ENCODE measurements around the gene PROC.
"Not testable (repeated sequence)": the region's sequence is repeated elsewhere in the genome, so short reads cannot be mapped to it uniquely, and the experiment has no call there.

Gene PROC

GRCh38 chr2:127428057-127428814 lies 10.0 kb downstream of the PROC start:
- no peak for DNase-seq

- DNase-seq: no peak
Observed at GRCh38 chr2:127428815-127429109, 10.5 kb downstream of the PROC start.

DNA sequence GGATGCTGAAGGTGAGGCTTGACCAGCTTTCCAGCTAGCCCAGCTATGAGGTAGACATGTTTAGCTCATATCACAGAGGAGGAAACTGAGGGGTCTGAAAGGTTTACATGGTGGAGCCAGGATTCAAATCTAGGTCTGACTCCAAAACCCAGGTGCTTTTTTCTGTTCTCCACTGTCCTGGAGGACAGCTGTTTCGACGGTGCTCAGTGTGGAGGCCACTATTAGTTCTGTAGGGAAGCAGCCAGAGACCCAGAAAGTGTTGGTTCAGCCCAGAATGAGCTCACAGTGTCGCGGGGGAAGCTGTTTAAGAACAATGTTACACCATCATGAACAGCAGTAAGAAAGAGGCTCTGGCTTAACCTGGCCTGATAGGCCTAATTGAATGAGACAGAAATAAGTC lies 11.1 kb downstream of the PROC start:
- no peak for DNase-seq

DNA sequence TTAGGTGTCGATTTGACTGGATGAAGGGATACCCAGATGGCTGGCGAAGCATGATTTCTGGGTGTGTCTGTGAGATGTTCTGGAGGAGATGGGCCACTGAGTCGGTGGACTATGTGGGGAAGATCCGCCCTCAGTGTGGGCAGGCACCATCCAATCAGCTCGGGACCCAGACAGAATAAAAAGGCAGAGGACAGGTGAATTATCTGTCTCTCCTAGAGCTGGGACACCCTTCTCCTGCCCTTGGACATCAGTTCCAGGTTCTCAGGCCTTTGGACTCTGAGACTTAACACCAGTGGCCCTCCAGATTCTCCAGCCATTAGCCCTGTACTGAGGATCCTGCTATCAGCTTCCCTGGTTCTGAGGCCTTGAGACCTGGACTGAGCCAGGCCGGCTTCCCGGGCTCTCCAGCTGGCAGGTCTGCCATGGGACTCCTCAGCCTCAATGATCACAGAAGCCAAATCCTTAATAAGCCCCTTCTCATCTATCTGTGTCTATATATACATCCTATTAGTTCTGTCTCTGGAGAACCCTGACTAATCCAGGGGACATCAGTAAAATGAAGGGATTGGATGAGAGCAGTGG lies 11.7 kb downstream of the PROC start:
- no peak for DNase-seq

DNA sequence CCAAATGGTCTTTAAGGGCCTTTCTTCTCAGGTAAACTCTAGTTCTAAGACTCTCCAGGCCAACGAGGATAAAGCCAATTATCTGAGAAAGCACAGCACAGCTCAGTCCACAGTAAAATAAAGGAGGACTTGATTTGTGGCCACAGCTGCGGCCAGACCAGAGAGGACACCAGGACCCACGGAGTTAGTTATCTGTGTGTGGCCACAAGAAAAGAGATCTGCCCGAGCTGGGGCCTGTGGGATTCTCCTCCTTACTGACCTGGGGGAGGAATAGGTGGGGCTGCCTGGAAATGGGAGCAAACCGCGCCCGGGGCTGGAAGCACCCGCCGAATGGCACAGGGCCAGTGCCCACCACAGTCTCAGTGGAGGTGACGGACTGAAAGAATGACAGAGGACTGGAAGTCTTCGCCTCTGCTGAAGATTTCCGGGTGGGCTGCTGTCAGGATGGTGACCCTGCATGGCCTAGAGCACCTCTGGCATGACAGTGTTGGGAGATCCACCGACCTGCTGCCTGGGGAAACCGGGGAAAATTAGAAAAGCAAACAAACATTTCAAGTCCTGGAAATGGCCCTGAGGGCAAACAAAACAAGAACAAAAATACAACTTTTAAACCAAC lies 13.3 kb downstream of the PROC start:
- no peak for DNase-seq

- no peak for DNase-seq
Observed at GRCh38 chr2:127434515-127434914, 16.3 kb downstream of the PROC start.

DNA sequence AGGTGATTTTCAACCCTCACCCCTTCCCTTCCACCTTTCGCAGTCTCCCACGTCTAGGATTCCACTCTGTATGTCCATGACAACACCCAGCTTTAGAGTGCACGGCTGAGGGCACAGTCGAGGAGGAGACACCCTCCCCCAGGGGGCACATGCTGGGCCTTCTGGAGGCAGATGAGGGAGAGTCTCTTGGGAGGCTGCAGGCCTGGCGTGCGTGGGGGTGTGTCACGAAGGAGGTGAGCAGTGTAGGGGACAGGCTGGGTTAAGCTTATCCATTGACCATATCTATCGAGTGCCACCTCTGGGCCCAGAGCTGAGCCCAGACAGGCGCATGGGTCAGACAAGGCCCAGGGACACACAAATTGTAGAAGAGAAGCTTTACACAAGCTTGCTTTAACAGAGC lies 18.8 kb downstream of the PROC start:
- no peak for DNase-seq

GRCh38 chr2:127437781-127438726 lies 19.8 kb downstream of the PROC start:
- DNase-seq: no peak

DNA sequence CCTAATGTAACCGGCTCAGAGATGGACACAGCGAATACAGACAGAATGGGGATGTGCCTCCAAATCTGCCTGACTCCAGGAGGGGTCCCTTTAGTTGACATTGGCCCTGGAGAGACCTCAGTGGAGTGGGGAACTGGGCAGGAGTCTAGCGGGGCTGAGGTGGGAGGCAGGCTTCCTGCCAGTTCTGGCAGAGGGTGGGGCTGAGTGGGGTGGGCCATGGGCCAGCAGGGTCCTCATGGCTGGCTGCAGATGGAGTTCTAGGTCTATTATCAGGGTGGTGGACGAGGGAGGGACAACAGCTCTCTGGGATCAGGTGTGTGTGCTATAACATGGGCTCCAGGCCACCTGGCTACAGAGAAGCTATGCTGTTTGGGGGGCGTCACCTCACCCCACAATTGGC lies 21.1 kb downstream of the PROC start:
- no peak for DNase-seq

- DNase-seq: no peak
Observed at GRCh38 chr2:127448526-127448925, 30.3 kb downstream of the PROC start.

- no peak for DNase-seq
Observed at GRCh38 chr2:127449414-127449813, 31.2 kb downstream of the PROC start.

DNA sequence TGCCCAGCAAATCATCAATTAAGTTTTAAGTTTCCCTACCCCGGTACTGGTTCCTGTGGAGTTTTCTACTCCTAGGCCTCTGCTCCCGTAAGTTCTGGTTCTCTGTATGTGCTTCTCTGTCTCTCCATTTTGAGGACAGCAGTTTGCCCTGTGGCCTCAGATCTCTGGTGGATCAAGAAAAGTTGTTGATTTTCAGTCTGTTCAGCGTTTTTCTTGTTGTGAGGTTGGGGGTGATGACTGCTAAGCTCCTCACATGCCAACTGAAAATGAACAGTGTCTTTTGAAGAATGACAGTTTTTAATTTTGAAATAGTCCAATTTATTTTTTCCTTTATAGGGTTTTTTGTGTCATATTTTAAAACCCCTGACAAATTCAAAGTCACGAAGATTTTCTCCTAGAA lies 31.7 kb downstream of the PROC start:
- DNase-seq: no peak

DNA sequence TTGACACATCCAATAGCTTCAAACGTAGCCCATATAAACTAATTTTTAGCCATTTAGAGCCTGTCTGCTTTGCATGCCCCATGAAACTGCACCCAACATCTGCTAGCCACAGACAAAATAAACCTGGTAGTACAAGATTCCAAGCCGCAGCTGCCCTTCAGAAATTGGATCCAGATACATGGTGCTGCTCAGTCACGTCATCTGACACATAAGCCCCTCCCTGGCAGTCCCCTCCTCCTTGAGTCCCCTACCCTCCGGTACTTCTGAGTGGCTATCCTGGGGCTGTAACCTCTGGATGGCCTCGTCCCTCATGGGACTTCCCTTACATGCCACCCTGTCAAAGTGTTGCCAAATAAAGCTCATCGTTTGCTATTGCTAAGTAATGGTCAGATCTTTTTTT lies 33.8 kb downstream of the PROC start:
- DNase-seq: no peak

GRCh38 chr2:127452423-127452822 lies 34.2 kb downstream of the PROC start:
- not testable (repeated sequence) for DNase-seq

DNA sequence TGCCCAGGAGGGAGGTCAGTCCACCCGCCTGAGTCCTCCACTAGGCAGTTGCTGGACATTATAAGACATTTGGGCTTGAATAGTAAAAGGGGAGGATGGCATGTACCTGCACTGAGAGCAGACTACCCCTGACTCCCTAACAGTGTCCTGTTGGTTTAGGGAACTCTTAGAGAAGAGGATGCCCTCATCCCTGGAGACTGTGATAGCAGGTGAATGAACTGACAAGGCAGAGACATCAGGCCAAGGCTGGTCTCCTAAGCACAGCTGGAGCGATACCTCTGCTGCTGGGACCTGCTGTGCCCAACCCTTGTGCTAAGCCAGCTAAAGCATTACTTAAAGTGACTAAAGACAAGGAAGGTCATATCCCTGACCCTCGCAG lies 34.8 kb downstream of the PROC start:
- DNase-seq: no peak

- DNase-seq: no peak
Observed at GRCh38 chr2:127453392-127454171, 35.4 kb downstream of the PROC start.

DNA sequence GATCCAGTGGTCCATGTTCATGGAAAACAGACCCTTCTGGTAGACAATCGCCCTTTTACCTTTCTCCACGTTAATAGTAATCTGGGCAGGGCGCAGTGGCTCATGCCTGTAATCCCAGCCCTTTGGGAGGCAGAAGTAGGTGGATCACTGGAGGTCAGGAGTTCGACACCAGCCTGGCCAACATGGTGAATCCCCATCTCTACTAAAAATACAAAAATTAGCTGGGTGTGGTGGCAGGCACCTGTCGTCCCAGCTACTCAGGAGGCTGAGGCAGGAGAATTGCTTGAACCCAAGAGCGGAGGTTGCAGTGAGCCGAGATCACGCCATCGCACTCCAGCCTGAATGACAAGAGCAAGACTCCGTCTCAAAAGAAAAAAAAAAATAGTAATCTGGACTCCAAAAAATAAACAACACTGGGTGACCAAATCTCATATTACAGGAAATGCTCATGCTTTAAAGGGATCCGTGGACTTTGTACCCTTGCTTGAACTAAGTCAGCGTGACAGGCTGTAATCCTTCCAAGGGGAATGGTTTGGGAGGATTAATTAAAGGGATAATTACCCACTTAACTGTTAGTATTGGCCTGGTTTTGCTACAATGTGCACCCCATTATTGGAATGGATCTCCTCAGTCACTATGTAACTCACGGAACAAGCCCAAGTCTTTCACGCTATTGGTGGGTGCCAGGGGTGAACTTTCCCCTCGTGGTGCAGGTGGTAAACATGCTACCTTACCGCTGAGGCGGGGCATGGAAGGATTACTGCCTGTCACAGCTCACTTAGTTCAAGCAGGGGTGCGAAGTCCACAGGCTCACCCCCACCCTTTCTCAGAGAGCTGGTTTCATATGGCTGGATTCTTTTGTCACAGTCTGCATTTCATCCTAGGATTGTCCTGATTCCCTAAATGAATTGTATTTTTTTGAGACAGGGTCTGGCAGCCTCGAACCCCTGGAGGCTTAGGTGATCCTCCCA lies 36.7 kb downstream of the PROC start:
- DNase-seq: no peak

DNA sequence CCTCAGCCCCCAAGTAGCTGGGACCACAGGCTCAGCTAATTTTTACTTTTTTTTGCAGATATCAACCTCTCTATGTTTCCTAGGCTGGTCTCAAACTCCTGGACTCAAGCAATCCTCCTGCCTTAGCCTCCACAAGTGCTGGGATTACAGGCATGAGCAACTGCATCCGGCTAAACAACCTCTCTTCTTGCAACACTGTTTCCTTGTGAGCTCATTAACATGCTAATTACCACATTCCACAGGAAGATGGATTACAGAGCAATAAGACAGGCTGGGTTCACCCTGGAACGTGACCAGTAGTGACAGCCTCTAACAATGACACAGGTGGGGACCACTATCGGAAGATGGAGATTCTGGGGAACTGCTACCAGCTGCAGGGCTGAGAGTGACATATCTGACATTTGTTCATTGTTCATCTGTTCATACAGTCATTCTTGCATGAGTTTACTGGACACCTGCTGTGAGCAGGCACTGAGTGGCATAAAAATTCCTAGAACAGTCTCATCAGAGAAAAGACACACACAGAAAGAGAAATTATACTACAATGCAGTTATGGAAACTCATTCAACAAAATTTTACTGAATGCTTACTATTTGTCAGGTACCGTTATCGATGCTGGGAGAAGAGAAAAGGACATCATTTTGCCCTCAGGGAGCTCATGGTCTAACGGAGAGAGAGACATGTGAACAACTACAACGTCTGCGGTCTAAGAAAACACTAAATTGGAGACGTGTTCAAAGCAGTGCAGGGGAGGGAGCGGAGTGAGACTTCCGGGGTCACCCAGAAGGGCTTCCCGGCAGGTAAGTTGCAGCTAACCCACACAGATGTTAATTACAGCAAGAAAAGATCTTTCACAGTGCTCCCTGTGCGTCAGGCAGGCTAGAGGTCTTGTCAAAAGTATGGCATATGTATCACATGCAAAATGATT lies 37.6 kb downstream of the PROC start:
- no peak for DNase-seq

GRCh38 chr2:127456960-127457359 lies 38.7 kb downstream of the PROC start:
- no peak for DNase-seq

DNA sequence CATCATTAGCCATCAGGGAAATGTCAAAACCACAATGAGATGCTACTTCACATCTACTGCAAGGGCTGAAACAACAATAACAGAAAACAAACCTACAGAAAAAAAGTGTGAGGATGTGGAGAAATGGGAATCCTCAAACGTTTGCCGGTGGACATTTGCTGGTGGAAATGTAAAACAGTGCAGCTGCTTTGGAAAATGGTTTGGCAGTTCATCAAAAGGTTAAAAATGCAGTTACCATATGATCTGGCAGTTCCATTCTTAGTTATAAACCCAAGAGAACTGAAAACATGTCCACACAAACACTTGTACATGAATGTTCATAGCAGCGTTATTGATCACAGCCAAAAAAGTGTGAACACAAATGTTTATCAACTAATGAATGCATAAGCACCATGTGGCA lies 44.2 kb downstream of the PROC start:
- no peak for DNase-seq
